ENCODE measurements around the gene SYT1.

- TF ChIP-seq EZH2 (IDR thresholded peaks at IDR 0.05; ENCODE audit: insufficient read depth, low read length): no peak
- no peak for TF ChIP-seq CTCF (IDR thresholded peaks at IDR 0.05; ENCODE audit: insufficient read depth, low read depth, low read length)
These were observed 95.0 kb downstream of the SYT1 start for GRCh38 chr12:78959556-78959955.

Measured in astrocyte (in vitro differentiated cells and primary cell).